ENCODE results near the gene AGXT. TPM values are rescaled to one million over a fixed set of nuclear protein-coding genes. Genes with fewer than 3 reads are reported as not detected.

Gene AGXT
- total RNA-seq, 1 experiment from 2014 or later: not detected

DNA sequence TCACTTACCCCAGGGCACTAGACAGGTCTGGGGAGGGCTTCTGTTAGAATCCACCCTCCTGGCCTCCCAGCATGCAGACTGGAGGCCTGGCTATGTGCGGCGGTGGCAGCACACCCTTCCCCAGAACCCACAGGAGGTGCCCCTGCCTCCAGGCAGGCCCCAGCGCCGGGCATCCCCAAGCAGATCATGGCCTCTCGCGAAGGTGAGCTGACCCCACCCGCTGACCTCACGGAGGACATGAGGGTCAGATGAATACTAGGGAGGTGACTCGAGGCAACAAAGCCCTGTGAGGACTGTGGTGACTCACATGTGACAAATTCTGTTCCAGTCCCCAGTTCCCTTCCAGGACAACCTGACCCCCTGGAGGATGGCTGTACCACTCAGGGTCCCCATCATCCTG lies 25.4 kb downstream of the AGXT start:
- no peak overlapping the region for H3K4me3 ChIP-seq (ENCODE audit: insufficient read depth, low read depth, low read length)
- DNase-seq: no peak
- no peaks in the 10 kb centered on the region for H3K36me3 ChIP-seq (replicated peaks; ENCODE audit: control insufficient read depth, insufficient read depth, low read length)
- no peaks in the 10 kb centered on the region for H3K27me3 ChIP-seq (ENCODE audit: control insufficient read depth, insufficient read depth, low read length)

DNA sequence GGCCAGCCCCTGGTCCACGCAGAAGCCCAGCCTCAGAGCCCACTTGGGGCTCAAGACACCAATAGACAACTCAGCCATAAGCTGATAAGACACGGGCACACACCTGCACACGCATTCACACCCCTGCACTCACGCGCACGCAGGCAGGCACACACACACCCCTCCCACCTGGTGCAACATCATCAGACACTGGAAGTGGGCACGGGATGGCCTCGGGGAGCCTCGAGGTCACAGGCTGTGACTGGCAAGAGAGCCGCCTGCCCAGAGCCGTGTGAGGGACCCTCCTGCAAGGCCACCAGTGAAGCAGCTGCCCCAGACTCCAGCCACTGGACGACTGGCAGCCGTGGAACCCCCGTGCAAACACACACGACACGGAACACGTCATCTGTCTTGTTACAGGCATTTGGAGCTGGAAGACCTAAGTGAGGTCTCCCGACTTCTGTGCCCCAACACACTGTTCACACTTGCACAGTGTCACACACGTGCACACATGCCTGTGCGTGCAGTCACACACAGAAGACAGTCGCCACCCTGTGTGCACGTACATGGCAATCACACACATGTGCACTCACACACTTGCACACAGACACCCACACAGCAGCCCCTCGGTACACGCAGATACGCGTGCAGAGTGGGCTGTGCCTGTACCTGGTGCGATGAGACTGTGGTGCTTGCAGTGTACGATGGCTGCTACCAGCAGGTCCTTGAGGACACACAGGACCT lies 26.4 kb downstream of the AGXT start:
- no peak overlapping the region for H3K4me3 ChIP-seq (ENCODE audit: insufficient read depth, low read depth, low read length)
- no peaks in the 10 kb centered on the region for H3K27me3 ChIP-seq (ENCODE audit: control insufficient read depth, insufficient read depth, low read length)
- H3K36me3 ChIP-seq (replicated peaks; ENCODE audit: control insufficient read depth, insufficient read depth, low read length): no peaks in the 10 kb centered on the region
- DNase-seq: no peak

GRCh38 chr2:240895656-240896388 lies 27.2 kb downstream of the AGXT start, which contains the start of gene MAB21L4:
Gene MAB21L4 (minus strand): TSS chr2:240896156. CDS start chr2:240895997, 159 bp downstream.
- no peaks in the 10 kb centered on the region for H3K36me3 ChIP-seq (replicated peaks; ENCODE audit: control insufficient read depth, insufficient read depth, low read length)
- no peak within 1 kb of the TSS for H3K4me3 ChIP-seq (ENCODE audit: insufficient read depth, low read depth, low read length)
- H3K27me3 ChIP-seq (ENCODE audit: control insufficient read depth, insufficient read depth, low read length): no peaks in the 10 kb centered on the region
- no peak for DNase-seq

DNA sequence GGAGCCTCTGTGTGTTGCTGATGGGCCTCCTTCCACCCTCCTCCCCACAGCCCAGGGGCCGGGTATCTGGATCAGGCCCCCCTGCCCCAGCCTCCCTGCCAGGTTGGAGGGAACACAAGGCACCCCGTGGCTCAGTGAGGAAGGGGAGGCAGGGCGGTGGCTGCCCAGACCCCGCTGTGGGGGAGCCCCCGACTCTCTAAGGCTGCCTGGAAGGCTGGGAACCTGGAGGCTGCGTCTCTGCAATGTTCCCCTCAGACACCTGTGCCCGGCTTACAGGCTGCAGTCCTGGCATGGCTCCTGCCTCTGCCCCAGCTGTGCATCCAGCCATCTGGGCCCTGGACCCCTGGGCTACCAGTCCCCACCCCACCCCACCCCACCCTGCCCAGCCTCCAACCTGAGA lies 27.8 kb downstream of the AGXT start:
- no peaks in the 10 kb centered on the region for H3K36me3 ChIP-seq (replicated peaks; ENCODE audit: control insufficient read depth, insufficient read depth, low read length)
- no peak for DNase-seq
- H3K27me3 ChIP-seq (ENCODE audit: control insufficient read depth, insufficient read depth, low read length): no peaks in the 10 kb centered on the region
- no peak overlapping the region for H3K4me3 ChIP-seq (ENCODE audit: insufficient read depth, low read depth, low read length)

GRCh38 chr2:240896871-240897692 lies 28.5 kb downstream of the AGXT start:
- H3K27me3 ChIP-seq (ENCODE audit: control insufficient read depth, insufficient read depth, low read length): no peaks in the 10 kb centered on the region
- H3K36me3 ChIP-seq (replicated peaks; ENCODE audit: control insufficient read depth, insufficient read depth, low read length): no peaks in the 10 kb centered on the region
- DNase-seq: peak; percentile 84
- no peak overlapping the region for H3K4me3 ChIP-seq (ENCODE audit: insufficient read depth, low read depth, low read length)

DNA sequence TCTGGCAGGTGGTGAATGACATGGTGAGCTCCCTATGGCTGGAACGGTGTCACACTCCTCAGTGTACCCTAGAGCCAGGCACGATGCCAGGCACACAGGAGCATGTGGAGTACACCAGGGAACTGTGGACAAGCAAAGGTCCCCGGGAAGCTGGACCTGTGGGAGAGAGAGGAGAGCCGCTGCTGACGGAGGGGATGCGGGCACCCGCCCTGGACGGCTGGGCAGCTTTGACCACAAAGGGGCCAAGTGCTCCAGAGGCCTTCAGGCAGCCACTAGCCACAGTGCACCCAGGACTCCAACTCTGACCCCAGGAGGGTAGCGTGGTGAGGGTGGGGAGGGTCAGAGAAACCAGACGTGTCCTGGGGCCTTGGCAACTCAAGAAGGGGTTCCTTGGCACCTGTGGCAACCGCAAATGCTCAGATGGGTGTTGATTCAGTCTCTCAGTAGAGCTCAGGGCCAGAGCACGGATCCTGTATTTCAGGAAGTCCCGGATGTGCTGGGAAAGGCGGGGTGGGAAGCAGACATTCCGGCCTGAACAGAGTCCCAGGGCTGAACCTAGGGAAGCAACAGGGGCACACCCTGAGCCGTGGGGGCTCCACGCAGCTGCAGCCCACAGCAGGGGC lies 29.6 kb downstream of the AGXT start:
- no peaks in the 10 kb centered on the region for H3K27me3 ChIP-seq (ENCODE audit: control insufficient read depth, insufficient read depth, low read length)
- DNase-seq: no peak
- H3K36me3 ChIP-seq (replicated peaks; ENCODE audit: control insufficient read depth, insufficient read depth, low read length): no peaks in the 10 kb centered on the region

GRCh38 chr2:240898731-240899467 lies 30.3 kb downstream of the AGXT start:
- no peak overlapping the region for H3K4me3 ChIP-seq (ENCODE audit: insufficient read depth, low read depth, low read length)
- DNase-seq: no peak
- H3K36me3 ChIP-seq (replicated peaks; ENCODE audit: control insufficient read depth, insufficient read depth, low read length): no peaks in the 10 kb centered on the region
- no peaks in the 10 kb centered on the region for H3K27me3 ChIP-seq (ENCODE audit: control insufficient read depth, insufficient read depth, low read length)

More for the DNA sequence above, 29.6 kb downstream of the AGXT start:
- H3K4me3 ChIP-seq (ENCODE audit: insufficient read depth, low read depth, low read length): no peak overlapping the region

DNA sequence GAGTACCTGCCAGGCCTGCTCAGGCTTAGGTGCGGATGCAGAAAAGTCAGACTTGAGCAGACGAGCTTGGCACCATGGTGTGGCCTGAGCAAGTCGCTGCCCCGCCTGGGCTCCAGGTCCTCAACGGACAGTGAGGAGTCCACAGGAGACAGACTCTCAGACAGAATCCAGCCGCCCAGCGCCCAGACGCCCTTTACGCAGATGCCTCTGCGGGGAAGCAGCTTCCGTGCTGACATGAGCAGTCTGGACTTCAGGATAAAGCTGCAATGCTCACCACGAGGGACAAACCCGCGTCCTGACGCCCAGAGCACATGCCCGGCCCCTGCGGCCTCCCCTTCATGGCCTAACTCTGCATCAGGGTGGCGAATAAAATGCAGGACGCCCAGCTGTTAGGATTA lies 30.8 kb downstream of the AGXT start:
- Histone ChIP-seq H3K27me3 (ENCODE audit: control insufficient read depth, insufficient read depth, low read length) (no peaks in the 10 kb centered on the region), H3K4me3 (ENCODE audit: insufficient read depth, low read depth, low read length) (no peak overlapping the region), H3K36me3 (replicated peaks; ENCODE audit: control insufficient read depth, insufficient read depth, low read length) (no peaks in the 10 kb centered on the region)
- DNase-seq: no peak

DNA sequence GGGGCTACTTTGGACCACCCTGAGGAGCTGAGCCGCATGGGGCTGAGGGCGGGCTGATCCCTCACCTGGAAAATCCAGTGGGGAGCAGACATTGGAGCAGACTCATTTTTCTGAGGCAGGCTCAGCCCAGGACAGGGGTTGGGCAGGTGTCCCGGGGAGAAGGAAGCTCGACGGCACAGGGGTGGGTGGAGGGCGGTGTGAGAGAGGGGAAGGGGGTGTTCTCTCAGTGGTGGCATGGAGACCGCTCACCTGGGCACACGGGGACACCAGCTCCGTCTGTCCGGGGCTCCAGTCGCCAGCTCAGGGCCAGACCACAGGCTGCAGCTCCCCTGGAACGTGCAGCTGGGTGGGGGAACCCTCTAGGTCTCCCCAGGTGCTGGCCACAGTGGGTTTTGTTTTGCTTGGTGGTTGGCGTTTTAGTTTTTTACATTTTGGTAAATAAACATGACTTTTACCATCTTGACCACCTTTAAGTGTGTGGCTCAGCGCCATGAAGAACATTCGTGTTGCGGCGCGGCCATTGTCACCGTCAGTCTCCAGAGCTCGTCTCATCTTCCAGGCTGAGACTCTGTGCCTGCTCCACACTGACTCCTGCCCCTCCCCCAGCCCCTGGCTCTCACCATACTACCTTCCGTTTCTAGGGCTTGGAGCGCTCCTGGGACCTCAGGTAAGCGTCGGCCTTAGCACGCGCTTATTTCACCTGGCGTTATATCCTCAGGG lies 31.7 kb downstream of the AGXT start:
- no peak for DNase-seq
- Histone ChIP-seq H3K4me3 (ENCODE audit: insufficient read depth, low read depth, low read length) (no peak overlapping the region), H3K27me3 (ENCODE audit: control insufficient read depth, insufficient read depth, low read length) (no peaks in the 10 kb centered on the region), H3K36me3 (replicated peaks; ENCODE audit: control insufficient read depth, insufficient read depth, low read length) (no peaks in the 10 kb centered on the region)

GRCh38 chr2:240901986-240902614 lies 33.5 kb downstream of the AGXT start:
- no peaks in the 10 kb centered on the region for H3K27me3 ChIP-seq (ENCODE audit: control insufficient read depth, insufficient read depth, low read length)
- DNase-seq: no peak

GRCh38 chr2:240902615-240903041 lies 34.0 kb downstream of the AGXT start:
- no peaks in the 10 kb centered on the region; the same call in 1 of the 2 replicates for H3K27me3 ChIP-seq (ENCODE audit: control insufficient read depth, insufficient read depth, low read length)
- no peak for DNase-seq
- H3K36me3 ChIP-seq (replicated peaks; ENCODE audit: control insufficient read depth, insufficient read depth, low read length): no peaks in the 10 kb centered on the region
- no peak overlapping the region for H3K4me3 ChIP-seq (ENCODE audit: insufficient read depth, low read depth, low read length)

More at GRCh38 chr2:240901986-240902614, 33.5 kb downstream of the AGXT start:
- H3K36me3 ChIP-seq (replicated peaks; ENCODE audit: control insufficient read depth, insufficient read depth, low read length): no peaks in the 10 kb centered on the region
- no peak overlapping the region for H3K4me3 ChIP-seq (ENCODE audit: insufficient read depth, low read depth, low read length)

DNA sequence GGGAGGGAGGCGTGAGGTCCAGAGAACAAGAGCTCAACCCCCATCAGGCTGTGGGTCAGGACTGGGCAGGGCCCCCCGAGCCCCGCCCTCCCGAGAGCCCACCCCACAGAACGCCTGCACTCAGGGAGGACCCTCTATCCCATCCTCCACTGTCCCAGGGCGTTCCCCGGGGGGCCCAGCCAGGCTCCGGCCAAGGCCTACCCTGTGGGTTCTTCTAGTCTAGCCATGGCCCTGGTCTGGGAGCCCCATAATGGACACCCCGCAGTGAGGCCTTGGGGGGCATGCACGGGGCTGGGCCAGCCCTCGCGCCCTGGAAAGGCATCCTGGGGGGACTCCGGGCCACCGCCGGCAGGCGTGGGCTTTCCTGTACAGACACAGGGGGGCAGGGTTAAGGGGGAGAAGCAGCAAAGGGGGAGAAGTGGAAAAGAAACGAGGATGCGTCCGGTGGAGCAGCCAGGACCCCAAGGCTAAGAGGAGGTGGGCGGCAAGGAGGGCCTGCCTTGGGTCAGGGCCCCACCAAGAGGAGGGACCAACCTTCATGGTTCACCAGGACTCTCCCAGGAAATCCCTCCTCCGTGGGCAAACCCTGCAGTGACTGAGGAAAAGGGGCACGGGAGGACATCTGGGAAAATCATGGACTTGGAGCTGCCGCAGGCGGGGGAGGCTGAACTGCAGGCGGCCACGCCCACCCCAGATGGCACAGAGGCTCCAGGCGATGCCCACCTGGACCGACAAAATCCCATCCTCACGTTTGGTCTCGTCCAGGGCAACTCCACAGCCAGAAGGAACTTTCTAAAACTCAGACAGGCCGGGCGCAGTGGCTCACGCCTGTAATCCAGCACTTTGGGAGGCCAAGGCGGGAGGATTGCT lies 34.8 kb downstream of the AGXT start:
- Histone ChIP-seq H3K36me3 (replicated peaks; ENCODE audit: control insufficient read depth, insufficient read depth, low read length) (no peaks in the 10 kb centered on the region), H3K4me3 (ENCODE audit: insufficient read depth, low read depth, low read length) (no peak overlapping the region), H3K27me3 (ENCODE audit: control insufficient read depth, insufficient read depth, low read length) (no peaks in the 10 kb centered on the region; the same call in 1 of the 2 replicates)
- no peak for DNase-seq

Data from H7 (cell line).